ENCODE measurements around the gene USP43.
"Not testable (repeated sequence)": the region's sequence is repeated elsewhere in the genome, so short reads cannot be mapped to it uniquely, and the experiment has no call there.

- TF ChIP-seq CTCF (IDR thresholded peaks at IDR 0.05; ENCODE audit: low read length); EZH2phosphoT487 (IDR thresholded peaks at IDR 0.05; ENCODE audit: low read length); EZH2 (optimal IDR thresholded peaks at IDR 0.05; ENCODE audit: low read depth, low read length): not testable (repeated sequence)
Observed at GRCh38 chr17:9607058-9607457, 38.3 kb upstream of the USP43 start.

Measured in MM.1S (cell line).